ENCODE data around the gene PKNOX2.

Gene PKNOX2

GRCh38 chr11:125416981-125417935, 252.7 kb downstream of the PKNOX2 start:
- Histone ChIP-seq H3K4me3 (IDR thresholded peaks at IDR 0.05; ENCODE audit: insufficient read depth, low read depth, low read length) (no peak overlapping the region), H3K36me3 (ENCODE audit: insufficient read depth) (no peaks in the 10 kb centered on the region), H3K79me2 (ENCODE audit: insufficient read depth, low read depth) (no peaks in the 10 kb centered on the region), H4K20me1 (ENCODE audit: insufficient read depth) (no peaks in the 10 kb centered on the region), H3K4me1 (ENCODE audit: low read depth, poor library complexity, severe bottlenecking) (no peaks in the 10 kb centered on the region), H3K4me2 (no peak overlapping the region), H3K9ac (no peak overlapping the region), H3K27me3 (ENCODE audit: insufficient read depth, low read depth) (no peaks in the 10 kb centered on the region), H2AFZ (ENCODE audit: low read depth) (no peak overlapping the region), H3K27ac (no peak overlapping the region)
- no peak for TF ChIP-seq CTCF (conservative IDR thresholded peaks at IDR 0.05; ENCODE audit: low read depth, low read length)

GRCh38 chr11:125418396-125418795, 253.8 kb downstream of the PKNOX2 start:
- H3K4me3 ChIP-seq (IDR thresholded peaks at IDR 0.05; ENCODE audit: insufficient read depth, low read depth, low read length) = no peak overlapping the region
- H3K4me2 ChIP-seq = no peak overlapping the region
- H2AFZ ChIP-seq (ENCODE audit: low read depth) = no peak overlapping the region
- no peaks in the 10 kb centered on the region for H3K4me1 ChIP-seq (ENCODE audit: low read depth, poor library complexity, severe bottlenecking)
- no peak overlapping the region for H3K9ac ChIP-seq
- H3K27ac ChIP-seq = no peak overlapping the region
- no peaks in the 10 kb centered on the region for H3K36me3 ChIP-seq (ENCODE audit: insufficient read depth)
- no peaks in the 10 kb centered on the region for H3K27me3 ChIP-seq (ENCODE audit: insufficient read depth, low read depth)
- no peaks in the 10 kb centered on the region for H4K20me1 ChIP-seq (ENCODE audit: insufficient read depth)
- TF ChIP-seq CTCF (conservative IDR thresholded peaks at IDR 0.05; ENCODE audit: low read depth, low read length) = no peak
- H3K79me2 ChIP-seq (ENCODE audit: insufficient read depth, low read depth) = no peaks in the 10 kb centered on the region

GRCh38 chr11:125422681-125423080, 258.1 kb downstream of the PKNOX2 start:
- no peak for TF ChIP-seq CTCF (conservative IDR thresholded peaks at IDR 0.05; ENCODE audit: low read depth, low read length)
- Histone ChIP-seq H3K36me3 (ENCODE audit: insufficient read depth) (no peaks in the 10 kb centered on the region), H3K4me2 (no peak overlapping the region), H3K4me3 (IDR thresholded peaks at IDR 0.05; ENCODE audit: insufficient read depth, low read depth, low read length) (no peak overlapping the region), H3K9ac (no peak overlapping the region), H3K27me3 (ENCODE audit: insufficient read depth, low read depth) (no peaks in the 10 kb centered on the region), H3K27ac (no peak overlapping the region), H3K79me2 (ENCODE audit: insufficient read depth, low read depth) (no peaks in the 10 kb centered on the region), H2AFZ (ENCODE audit: low read depth) (no peak overlapping the region), H4K20me1 (ENCODE audit: insufficient read depth) (no peaks in the 10 kb centered on the region), H3K4me1 (ENCODE audit: low read depth, poor library complexity, severe bottlenecking) (no peaks in the 10 kb centered on the region)

GRCh38 chr11:125423247-125423849, 258.8 kb downstream of the PKNOX2 start:
- TF ChIP-seq CTCF (conservative IDR thresholded peaks at IDR 0.05; ENCODE audit: low read depth, low read length) = peak; percentile 69
- H3K79me2 ChIP-seq (ENCODE audit: insufficient read depth, low read depth) = no peaks in the 10 kb centered on the region
- H3K4me3 ChIP-seq (IDR thresholded peaks at IDR 0.05; ENCODE audit: insufficient read depth, low read depth, low read length) = no peak overlapping the region
- H4K20me1 ChIP-seq (ENCODE audit: insufficient read depth) = no peaks in the 10 kb centered on the region
- H3K27ac ChIP-seq = no peak overlapping the region
- H3K4me2 ChIP-seq = no peak overlapping the region
- H3K27me3 ChIP-seq (ENCODE audit: insufficient read depth, low read depth) = no peaks in the 10 kb centered on the region
- H2AFZ ChIP-seq (ENCODE audit: low read depth) = no peak overlapping the region
- H3K9ac ChIP-seq = no peak overlapping the region
- H3K36me3 ChIP-seq (ENCODE audit: insufficient read depth) = no peaks in the 10 kb centered on the region
- H3K4me1 ChIP-seq (ENCODE audit: low read depth, poor library complexity, severe bottlenecking) = no peaks in the 10 kb centered on the region
